K562 (cell line): ENCODE measurements around the gene CHTF8. TPM values are rescaled to one million over a fixed set of nuclear protein-coding genes. Genes with fewer than 3 reads are reported as not detected.

ENCODE experiments used
- ATF2 ChIP-seq: sonication (generic); formaldehyde crosslinking; IDR thresholded peaks from 2 replicates; pipeline ENCODE4 v1.8.1; 2022; ENCODE audit warnings: missing genetic modification reagents
- CBFA2T2 ChIP-seq: fragments of 450-650 bp; conservative IDR thresholded peaks from 2 replicates; pipeline ENCODE4 v1.6.1; 2017; ENCODE audit warnings: mild to moderate bottlenecking
- CREB1 ChIP-seq, 2 experiments: sonication (generic) in 1 of 2; formaldehyde crosslinking in 1 of 2; IDR thresholded peaks; 2 replicates each; pipeline versions ENCODE4 v1.6.1 to v1.8.0; 2012 to 2022; ENCODE audit warnings: inconsistent platforms in 1 of 2, mild to moderate bottlenecking in 1 of 2, missing genetic modification reagents in 1 of 2, moderate library complexity in 1 of 2
- CREB3L1 ChIP-seq: fragments of 450-650 bp; IDR thresholded peaks from 2 replicates; pipeline ENCODE4 v1.6.1; 2014; ENCODE audit warnings: low read depth, mild to moderate bottlenecking, moderate library complexity, borderline replicate concordance
- EGR1 ChIP-seq: fragments of 450-650 bp; conservative IDR thresholded peaks from 2 replicates; pipeline ENCODE4 v1.6.1; 2017; ENCODE audit warnings: mild to moderate bottlenecking
- ELF2 ChIP-seq: fragments of 250-450 bp; sonication (Bioruptor Pico); IDR thresholded peaks from 2 replicates; pipeline ENCODE4 v1.5.0; 2021; ENCODE audit warnings: mild to moderate bottlenecking
- ELK1 ChIP-seq: sonication (generic); formaldehyde crosslinking; IDR thresholded peaks from 2 replicates; pipeline ENCODE4 v1.8.1; 2022; ENCODE audit warnings: missing genetic modification reagents
- ELK3 ChIP-seq: fragments of 450-650 bp; formaldehyde crosslinking; IDR thresholded peaks from 2 replicates; pipeline ENCODE4 v1.4.0; 2020; ENCODE audit warnings: mild to moderate bottlenecking
- ILF3 ChIP-seq: fragments of 450-650 bp; IDR thresholded peaks from 2 replicates; pipeline ENCODE4 v1.6.1; 2018; ENCODE audit warnings: antibody characterized with exemption, mild to moderate bottlenecking, moderate library complexity, borderline replicate concordance
- KAT7 ChIP-seq: sonication (generic); formaldehyde crosslinking; IDR thresholded peaks from 2 replicates; pipeline ENCODE4 v1.8.0; 2022; ENCODE audit warnings: missing genetic modification reagents, mild to moderate bottlenecking, borderline replicate concordance
- KAT8 ChIP-seq: fragments of 450-650 bp; IDR thresholded peaks from 2 replicates; pipeline ENCODE4 v1.6.1; 2016; ENCODE audit warnings: low read depth, mild to moderate bottlenecking
- KHSRP ChIP-seq: fragments of 450-650 bp; IDR thresholded peaks from 2 replicates; pipeline ENCODE4 v1.6.1; 2017
- KLF16 ChIP-seq: IDR thresholded peaks from 2 replicates; pipeline ENCODE4 v1.6.1; 2016; ENCODE audit warnings: antibody characterized with exemption
- NBN ChIP-seq: fragments of 450-650 bp; IDR thresholded peaks from 2 replicates; pipeline ENCODE4 v1.6.1; 2016; ENCODE audit warnings: low read depth, mild to moderate bottlenecking
- NCOA2 ChIP-seq, 2 experiments: fragments of 450-650 bp; IDR thresholded peaks; 2 replicates each; pipeline ENCODE4 v1.6.1; 2018; ENCODE audit warnings: mild to moderate bottlenecking in 2 of 2, moderate library complexity in 1 of 2; ENCODE audit not compliant: partially characterized antibody in 2 of 2
- PURB ChIP-seq: sonication (generic); formaldehyde crosslinking; IDR thresholded peaks from 2 replicates; pipeline ENCODE4 v1.9.0; 2021; ENCODE audit warnings: low read depth, mild to moderate bottlenecking, missing genetic modification reagents
- SETDB1 ChIP-seq: IDR thresholded peaks from one replicate; pipeline ENCODE4 v1.6.1; 2012; ENCODE audit warnings: low read length, control low read depth, inconsistent platforms
- ZFP1 ChIP-seq: fragments of 450-650 bp; formaldehyde crosslinking; IDR thresholded peaks from 2 replicates; pipeline ENCODE4 v1.4.0; 2020; ENCODE audit warnings: mild to moderate bottlenecking, mixed read lengths
- ZKSCAN8 ChIP-seq: fragments of 200-800 bp; sonication (Bioruptor generic); IDR thresholded peaks from 2 replicates; pipeline ENCODE4 v1.6.1; 2016; ENCODE audit warnings: missing genetic modification characterization, missing compliant biosample characterization
- ZNF324 ChIP-seq: fragments of 250-450 bp; sonication (Bioruptor Pico); IDR thresholded peaks from 2 replicates; pipeline ENCODE4 v1.4.0; 2020; ENCODE audit warnings: mild to moderate bottlenecking
- ZNF583 ChIP-seq: fragments of 250-450 bp; sonication (Bioruptor Pico); IDR thresholded peaks from 2 replicates; pipeline ENCODE4 v1.4.0; 2020
- ZNF696 ChIP-seq: fragments of 250-450 bp; sonication (Bioruptor Pico); conservative IDR thresholded peaks from 2 replicates; pipeline ENCODE4 v1.4.0; 2020; ENCODE audit warnings: mild to moderate bottlenecking, moderate library complexity
- ZNF740 ChIP-seq, 3 experiments: fragments of 200-800 bp in 1 of 3; sonication (Bioruptor generic) in 1 of 3; sonication (generic) in 1 of 3; formaldehyde crosslinking in 1 of 3; IDR thresholded peaks; 2 replicates each; pipeline versions ENCODE4 v1.6.1 to v1.8.0; 2016 to 2022; ENCODE audit warnings: mild to moderate bottlenecking in 2 of 3, missing compliant biosample characterization in 2 of 3, missing genetic modification characterization in 2 of 3, missing genetic modification reagents in 1 of 3
- polyA plus RNA-seq, 8 experiments: library from polyadenylated mRNA; depleted of rRNA in 4 of 8; stranded (reverse) in 5 of 8; unstranded in 3 of 8; fragments of >200 nt; fragmentation: Nextera tagmentation in 2 of 8; fragmentation: Illumina TruSeq in 1 of 8; extraction: Ambion mirVana in 2 of 8; extraction: Trizol in 1 of 8; gene quantifications; 2 replicates each; pipeline versions ENCODE4 v1.2.1 to v1.2.3, GENCODE V29; 2011 to 2014; ENCODE audit warnings: inconsistent platforms in 1 of 8, missing spikeins in 1 of 8
- total RNA-seq, 7 experiments: library from RNA; depleted of rRNA in 6 of 7; stranded (reverse); fragments of >200 nt in 6 of 7; fragmentation: Illumina TruSeq in 2 of 7; extraction: Trizol in 2 of 7; gene quantifications; 2 replicates each; pipeline versions ENCODE4 v1.2.1 to v1.2.3, GENCODE V29; 2011 to 2021; ENCODE audit warnings: low replicate concordance in 1 of 7

Gene CHTF8
- total and polyA plus RNA-seq, 9 of the 15 experiments (the other 6 are each of a cell fraction or from before 2014, with no cell fraction given) = 20.2 to 199 (median 108) TPM

GRCh38 chr16:69132424-69133252 lies at the start of gene CHTF8, which contains the start of gene UTP4 (continued):
- TF ChIP-seq ELK1 (CRISPR knock-in tag) = no peak
- TF ChIP-seq ZNF696 = no peak
- no peak for TF ChIP-seq ILF3
- peak; percentile 60; the same call in 1 of the 2 replicates for TF ChIP-seq CREB3L1
- no peak for TF ChIP-seq KHSRP
- TF ChIP-seq ELF2 (CRISPR knock-in tag) = peak; percentile 57; the same call in 1 of the 2 replicates
- no peak for TF ChIP-seq ATF2 (CRISPR knock-in tag)
- no peak for TF ChIP-seq ZNF583 (CRISPR knock-in tag)
- no peak for TF ChIP-seq NCOA2 (IDR thresholded peaks at IDR 0.05; ENCODE audit: partially characterized antibody in 2 of 2)
- no peak for TF ChIP-seq ELK3 (CRISPR knock-in tag)
- no peak for TF ChIP-seq CBFA2T2
- TF ChIP-seq PURB = no peak
- no peak for TF ChIP-seq ZFP1 (CRISPR knock-in tag)
- no peak for TF ChIP-seq ZNF324 (CRISPR knock-in tag)
- TF ChIP-seq SETDB1 = no peak
- no peak for TF ChIP-seq KAT8
- TF ChIP-seq KAT7 (CRISPR knock-in tag) = no peak
- TF ChIP-seq ZNF740 (CRISPR knock-in tag; IDR thresholded peaks at IDR 0.05) = no peak
- no peak for TF ChIP-seq ZNF740 (tag; IDR thresholded peaks at IDR 0.05)
- TF ChIP-seq CREB1 (IDR thresholded peaks at IDR 0.05) = peak; percentile 78
- TF ChIP-seq CREB1 (CRISPR knock-in tag; IDR thresholded peaks at IDR 0.05) = 0 out of 2 replicates have a peak, but pooled peaks have one; percentile 25
- TF ChIP-seq ZKSCAN8 (CRISPR knock-in tag) = no peak
- peak; percentile 19; the same call in 1 of the 2 replicates for TF ChIP-seq EGR1
- 0 out of 2 replicates have a peak, but pooled peaks have one; percentile 23 for TF ChIP-seq NBN
- TF ChIP-seq KLF16 = no peak
